Stimulated activated CD4-positive, alpha-beta T cell treated with anti-CD3 and anti-CD28 coated beads, Interleukin-2, amount 100 ng/mL, for 24 hours (primary cell): ENCODE results near the gene ERMN.
"Not testable (repeated sequence)": the region's sequence is repeated elsewhere in the genome, so short reads cannot be mapped to it uniquely, and the experiment has no call there.

ENCODE experiments used
- DNase-seq, 2 donors: peaks; one replicate each; pipeline ENCODE4 v3.0.0-alpha.2; 2020

The ERMN gene

GRCh38 chr2:157290525-157290924 is 35.1 kb downstream of the ERMN start:
- DNase-seq, result no peak

GRCh38 chr2:157287160-157287559 is 38.5 kb downstream of the ERMN start:
- DNase-seq, result no peak

- DNase-seq, result no peak
Observed at GRCh38 chr2:157283468-157283867, 42.2 kb downstream of the ERMN start.

- DNase-seq, result no peak
Observed at GRCh38 chr2:157281316-157281715, 44.3 kb downstream of the ERMN start.

- DNase-seq, result not testable (repeated sequence)
Observed at GRCh38 chr2:157279311-157279710, 46.3 kb downstream of the ERMN start.

GRCh38 chr2:157271590-157272203 is 53.9 kb downstream of the ERMN start:
- no peak for DNase-seq

- DNase-seq, result no peak
Observed at GRCh38 chr2:157269922-157270321, 55.7 kb downstream of the ERMN start.

GRCh38 chr2:157269060-157269459 is 56.6 kb downstream of the ERMN start:
- DNase-seq, result no peak
